ENCODE measurements around the gene GM2A. TPM values are rescaled to one million over a fixed set of nuclear protein-coding genes. Genes with fewer than 3 reads are reported as not detected.

The GM2A gene
- total RNA-seq, 4 donors from 2014 or later, result 99.3 to 167 (median 126) TPM

DNA sequence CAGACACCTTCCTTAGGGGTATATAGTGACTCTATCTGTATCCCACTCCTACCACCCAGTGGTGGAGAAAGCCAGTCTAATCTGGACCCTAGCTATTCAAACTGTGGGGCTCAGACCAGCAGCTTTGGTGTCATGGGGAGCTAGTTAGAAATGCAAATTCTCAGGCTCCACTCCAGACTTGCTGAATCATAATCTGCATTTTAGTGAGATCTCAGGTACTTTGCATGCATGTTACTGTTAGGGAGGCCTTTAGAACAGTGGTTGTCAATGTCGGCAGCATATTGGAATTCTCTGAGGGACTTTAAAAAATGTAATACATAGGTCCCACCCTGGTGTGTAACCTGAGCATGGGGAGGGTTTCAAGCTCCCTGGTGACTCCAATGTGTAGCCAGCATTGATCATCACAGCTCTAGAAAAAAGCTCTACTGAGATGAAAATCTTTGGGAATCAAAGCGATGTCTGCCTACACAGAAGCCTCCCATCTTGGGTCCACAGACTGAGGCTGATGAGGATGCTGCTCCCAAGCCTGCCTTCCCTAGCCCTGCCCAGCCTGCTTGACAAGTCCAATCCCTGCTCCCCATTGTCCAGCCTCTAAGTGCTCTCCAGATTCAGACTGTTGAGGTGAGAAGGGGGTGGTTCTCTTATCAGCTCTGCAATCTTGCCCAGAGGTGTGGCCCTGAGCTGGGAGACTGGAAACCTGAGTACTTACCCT is 11.9 kb upstream of the GM2A start:
- Histone ChIP-seq H3K4me3 (no peak overlapping the region), H3K9me3 (no peaks in the 10 kb centered on the region), H3K27me3 (peaks cover 6% of the 10 kb centered on the region), H3K36me3 (no peaks in the 10 kb centered on the region), H3K4me1 (no peaks in the 10 kb centered on the region), H3K27ac (no peak overlapping the region)
- WGBS, result 91% methylated on average over 2 of the region's 2 CpGs
- TF ChIP-seq POLR2A (IDR thresholded peaks at IDR 0.05), result no peak
- TF ChIP-seq, protein P1, sequence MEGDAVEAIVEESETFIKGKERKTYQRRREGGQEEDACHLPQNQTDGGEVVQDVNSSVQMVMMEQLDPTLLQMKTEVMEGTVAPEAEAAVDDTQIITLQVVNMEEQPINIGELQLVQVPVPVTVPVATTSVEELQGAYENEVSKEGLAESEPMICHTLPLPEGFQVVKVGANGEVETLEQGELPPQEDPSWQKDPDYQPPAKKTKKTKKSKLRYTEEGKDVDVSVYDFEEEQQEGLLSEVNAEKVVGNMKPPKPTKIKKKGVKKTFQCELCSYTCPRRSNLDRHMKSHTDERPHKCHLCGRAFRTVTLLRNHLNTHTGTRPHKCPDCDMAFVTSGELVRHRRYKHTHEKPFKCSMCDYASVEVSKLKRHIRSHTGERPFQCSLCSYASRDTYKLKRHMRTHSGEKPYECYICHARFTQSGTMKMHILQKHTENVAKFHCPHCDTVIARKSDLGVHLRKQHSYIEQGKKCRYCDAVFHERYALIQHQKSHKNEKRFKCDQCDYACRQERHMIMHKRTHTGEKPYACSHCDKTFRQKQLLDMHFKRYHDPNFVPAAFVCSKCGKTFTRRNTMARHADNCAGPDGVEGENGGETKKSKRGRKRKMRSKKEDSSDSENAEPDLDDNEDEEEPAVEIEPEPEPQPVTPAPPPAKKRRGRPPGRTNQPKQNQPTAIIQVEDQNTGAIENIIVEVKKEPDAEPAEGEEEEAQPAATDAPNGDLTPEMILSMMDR (IDR thresholded peaks at IDR 0.05), result no peak
- TF ChIP-seq POLR2AphosphoS5 (IDR thresholded peaks at IDR 0.05), result no peak
- no peak for TF ChIP-seq EP300 (IDR thresholded peaks at IDR 0.05)
- no peak for DNase-seq (ENCODE audit: low spot score in 2 of 2)

DNA sequence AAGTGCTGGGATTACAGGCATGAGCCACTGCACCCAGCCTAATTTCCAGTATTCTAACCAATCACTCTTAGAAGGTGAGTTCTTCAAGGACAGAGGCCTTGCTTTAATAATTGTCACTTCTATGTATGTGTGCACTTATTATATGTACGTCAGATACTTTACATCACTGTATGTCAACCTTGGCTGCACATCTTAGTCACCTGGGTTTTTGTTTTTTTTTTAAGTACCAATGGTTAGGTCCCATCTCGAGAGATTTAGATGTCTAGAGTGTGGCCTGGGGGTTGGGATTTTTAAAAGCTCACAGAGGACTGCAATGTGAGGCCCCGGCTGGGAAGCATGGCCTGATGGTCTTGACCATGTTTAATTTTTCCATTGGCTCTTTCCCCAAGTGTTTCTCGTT is 9.9 kb upstream of the GM2A start:
- no peaks in the 10 kb centered on the region for H3K9me3 ChIP-seq
- WGBS, result 77% methylated on average over 4 of the region's 4 CpGs
- H3K36me3 ChIP-seq, result no peaks in the 10 kb centered on the region
- no peak for DNase-seq (ENCODE audit: low spot score in 2 of 2)
- H3K27me3 ChIP-seq, result peaks cover 4% of the 10 kb centered on the region
- no peak overlapping the region for H3K4me3 ChIP-seq
- no peaks in the 10 kb centered on the region for H3K4me1 ChIP-seq
- no peak overlapping the region for H3K27ac ChIP-seq
- TF ChIP-seq, protein P1 (IDR thresholded peaks at IDR 0.05), result no peak
- TF ChIP-seq POLR2AphosphoS5 (IDR thresholded peaks at IDR 0.05) (no peak), EP300 (IDR thresholded peaks at IDR 0.05) (no peak), POLR2A (IDR thresholded peaks at IDR 0.05) (no peak)

DNA sequence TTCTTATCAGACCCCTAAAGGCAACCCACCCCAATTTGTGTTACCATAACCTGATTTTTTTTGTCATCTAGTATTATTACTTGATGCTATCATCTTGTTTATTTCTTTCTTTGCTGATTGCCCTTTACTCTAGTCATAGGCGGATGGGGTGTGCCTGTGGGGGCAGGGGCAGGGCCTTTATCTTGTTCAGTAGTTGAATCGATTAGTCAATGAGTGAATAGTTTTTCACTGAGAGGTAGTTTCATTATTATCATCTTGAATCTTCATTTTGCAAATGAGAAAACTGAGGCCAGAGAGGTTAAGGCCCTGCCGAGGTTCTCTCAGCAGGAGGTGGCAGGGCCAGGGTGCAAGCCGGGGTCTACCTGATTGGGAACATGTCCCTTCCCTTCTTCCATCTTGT is 9.4 kb upstream of the GM2A start:
- no peak overlapping the region for H3K27ac ChIP-seq
- no peak for DNase-seq (ENCODE audit: low spot score in 2 of 2)
- no peaks in the 10 kb centered on the region for H3K9me3 ChIP-seq
- no peaks in the 10 kb centered on the region for H3K36me3 ChIP-seq
- no peaks in the 10 kb centered on the region for H3K4me1 ChIP-seq
- H3K4me3 ChIP-seq, result no peak overlapping the region
- no peaks in the 10 kb centered on the region for H3K27me3 ChIP-seq
- WGBS, result 90% methylated on average over 4 of the region's 4 CpGs
- TF ChIP-seq, protein P1 (IDR thresholded peaks at IDR 0.05), result no peak
- TF ChIP-seq POLR2A (IDR thresholded peaks at IDR 0.05), result no peak
- no peak for TF ChIP-seq POLR2AphosphoS5 (IDR thresholded peaks at IDR 0.05)
- no peak for TF ChIP-seq EP300 (IDR thresholded peaks at IDR 0.05)

DNA sequence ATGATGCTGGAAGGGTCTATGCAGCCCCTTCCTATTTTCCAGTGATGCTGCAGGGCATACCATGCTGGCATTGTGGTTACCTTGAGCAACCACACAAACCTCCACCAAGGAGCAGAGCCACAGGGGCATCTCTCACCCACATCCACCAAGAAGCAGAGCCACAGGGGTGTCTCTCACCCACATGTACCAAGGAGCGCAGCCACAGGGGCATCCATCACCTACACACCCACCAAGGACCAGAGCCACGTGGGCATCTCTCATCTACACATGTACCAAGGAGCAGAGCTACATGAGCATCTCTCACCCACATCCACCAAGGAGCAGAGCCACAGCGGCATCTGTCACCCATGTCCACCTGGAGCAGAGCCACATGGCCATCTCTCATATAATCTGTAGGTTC is 8.8 kb upstream of the GM2A start:
- no peak overlapping the region for H3K27ac ChIP-seq
- no peaks in the 10 kb centered on the region for H3K4me1 ChIP-seq
- H3K36me3 ChIP-seq, result no peaks in the 10 kb centered on the region
- no peak overlapping the region for H3K4me3 ChIP-seq
- no peak for TF ChIP-seq EP300 (IDR thresholded peaks at IDR 0.05)
- TF ChIP-seq, protein P1 (IDR thresholded peaks at IDR 0.05), result no peak
- TF ChIP-seq POLR2AphosphoS5 (IDR thresholded peaks at IDR 0.05), result no peak
- TF ChIP-seq POLR2A (IDR thresholded peaks at IDR 0.05), result no peak
- H3K9me3 ChIP-seq, result no peaks in the 10 kb centered on the region
- no peaks in the 10 kb centered on the region for H3K27me3 ChIP-seq
- no peak for DNase-seq (ENCODE audit: low spot score in 2 of 2)
- no CpG with 5 or more reads among the region's 3 CpGs for WGBS

DNA sequence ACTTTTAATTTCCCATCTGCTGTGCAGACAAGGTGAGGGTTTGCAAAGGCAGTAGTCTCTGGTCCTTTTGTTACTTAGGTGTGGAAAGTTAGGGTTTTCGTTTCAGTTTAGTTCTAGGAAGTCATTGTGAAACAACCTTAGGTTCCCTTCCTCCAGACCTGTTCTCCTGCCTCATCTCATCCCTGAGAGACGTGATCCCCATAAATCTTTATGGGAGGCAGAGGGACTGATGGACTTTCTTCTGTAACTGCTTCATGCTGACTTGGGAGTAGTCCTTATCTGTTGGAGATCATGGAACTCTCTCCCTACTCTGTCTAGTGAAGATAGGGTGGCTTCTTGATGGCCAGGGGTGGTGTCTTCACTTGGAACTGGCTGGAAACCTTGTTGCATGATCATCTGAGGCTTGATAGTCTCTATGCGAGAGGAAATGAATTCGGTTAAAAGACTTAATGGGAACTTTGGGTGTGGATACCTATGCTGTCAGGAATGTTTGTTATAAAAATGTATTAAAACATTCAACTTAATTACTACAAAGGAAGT is 7.2 kb upstream of the GM2A start:
- DNase-seq (ENCODE audit: low spot score in 2 of 2), result no peak
- no peaks in the 10 kb centered on the region for H3K36me3 ChIP-seq
- no peaks in the 10 kb centered on the region for H3K27me3 ChIP-seq
- H3K4me1 ChIP-seq, result no peaks in the 10 kb centered on the region
- no peak overlapping the region for H3K4me3 ChIP-seq
- no peaks in the 10 kb centered on the region for H3K9me3 ChIP-seq
- no peak overlapping the region for H3K27ac ChIP-seq
- 83% methylated on average over 4 of the region's 4 CpGs for WGBS
- no peak for TF ChIP-seq POLR2A (IDR thresholded peaks at IDR 0.05)
- TF ChIP-seq, protein P1 (IDR thresholded peaks at IDR 0.05), result no peak
- TF ChIP-seq POLR2AphosphoS5 (IDR thresholded peaks at IDR 0.05), result no peak
- no peak for TF ChIP-seq EP300 (IDR thresholded peaks at IDR 0.05)
